TTC549 (cell line): Measurements from ENCODE around the gene TNFRSF19.
"Not testable (repeated sequence)": the region's sequence is repeated elsewhere in the genome, so short reads cannot be mapped to it uniquely, and the experiment has no call there.

Source experiments
- FAIRE-seq: peaks from 2 replicates; lab custom pipeline; 2012; peaks lifted over from hg19 to GRCh38; lab: Jason Lieb, UNC

Gene TNFRSF19

GRCh38 chr13:23570099-23570920 is at the start of gene TNFRSF19:
TSS of gene TNFRSF19 (plus strand) at chr13:23570412. CDS start at chr13:23590184, 19,772 bp downstream.
- no peak for FAIRE-seq

- not testable (repeated sequence) for FAIRE-seq
Measured at GRCh38 chr13:23529926-23530325, 40.3 kb upstream of the TNFRSF19 start.

- FAIRE-seq = no peak
Measured at GRCh38 chr13:23531446-23531845, 38.8 kb upstream of the TNFRSF19 start.

GRCh38 chr13:23534090-23534489 is 36.1 kb upstream of the TNFRSF19 start:
- no peak for FAIRE-seq

- no peak for FAIRE-seq
Measured at GRCh38 chr13:23541221-23541824, 28.9 kb upstream of the TNFRSF19 start.

GRCh38 chr13:23544668-23545067 is 25.5 kb upstream of the TNFRSF19 start:
- FAIRE-seq = no peak

GRCh38 chr13:23547000-23547590 is 23.1 kb upstream of the TNFRSF19 start:
- FAIRE-seq = no peak

- FAIRE-seq = no peak
Measured at GRCh38 chr13:23549724-23550123, 20.5 kb upstream of the TNFRSF19 start.

GRCh38 chr13:23550163-23550562 is 20.0 kb upstream of the TNFRSF19 start:
- FAIRE-seq = no peak

GRCh38 chr13:23551213-23552008 is 18.8 kb upstream of the TNFRSF19 start:
- no peak for FAIRE-seq

GRCh38 chr13:23552171-23552570 is 18.0 kb upstream of the TNFRSF19 start:
- no peak for FAIRE-seq

GRCh38 chr13:23552661-23553060 is 17.6 kb upstream of the TNFRSF19 start:
- no peak for FAIRE-seq

GRCh38 chr13:23554000-23554399 is 16.2 kb upstream of the TNFRSF19 start:
- no peak for FAIRE-seq

GRCh38 chr13:23557043-23557442 is 13.2 kb upstream of the TNFRSF19 start:
- FAIRE-seq = no peak

GRCh38 chr13:23557733-23558132 is 12.5 kb upstream of the TNFRSF19 start:
- no peak for FAIRE-seq

GRCh38 chr13:23558675-23559536 is 11.3 kb upstream of the TNFRSF19 start:
- no peak for FAIRE-seq

GRCh38 chr13:23560571-23561089 is 9.6 kb upstream of the TNFRSF19 start:
- FAIRE-seq = no peak

GRCh38 chr13:23561261-23561660 is 9.0 kb upstream of the TNFRSF19 start:
- FAIRE-seq = no peak

GRCh38 chr13:23563085-23563845 is 6.9 kb upstream of the TNFRSF19 start:
- no peak for FAIRE-seq

- FAIRE-seq = no peak
Measured at GRCh38 chr13:23567906-23568460, 2.2 kb upstream of the TNFRSF19 start.
